LNCaP clone FGC (cell line): ENCODE data around the gene NDUFS3.
A peak's percentile ranks its signal among the peaks of the same experiment; 100 is the strongest.

Experiments used
- DNase-seq: peaks from one replicate; pipeline ENCODE4 v3.0.0-alpha.2; 2011; ENCODE audit warnings: low read depth
- H3K4me3 ChIP-seq: 2 replicates; pipeline ENCODE4 v1.5.1; 2011; ENCODE audit warnings: mild to moderate bottlenecking, low read depth, low read length, control low read depth
- CTCF ChIP-seq: IDR thresholded peaks from 2 replicates; pipeline ENCODE4 v1.5.1; 2012; ENCODE audit warnings: mild to moderate bottlenecking; ENCODE audit not compliant: control insufficient read depth, insufficient read depth; ENCODE audit errors: extremely low read depth

The NDUFS3 gene

GRCh38 chr11:47605921-47606320 is 27.0 kb downstream of the NDUFS3 start:
- no peak for TF ChIP-seq CTCF
- no peak for DNase-seq
- no peak overlapping the region for H3K4me3 ChIP-seq

- H3K4me3 ChIP-seq, result no peak overlapping the region
- TF ChIP-seq CTCF, result no peak
- DNase-seq, result no peak
Observed at GRCh38 chr11:47606731-47607130, 27.9 kb downstream of the NDUFS3 start.

- no peak for TF ChIP-seq CTCF
- no peak overlapping the region for H3K4me3 ChIP-seq
- DNase-seq, result no peak
Observed at GRCh38 chr11:47607380-47607779, 28.5 kb downstream of the NDUFS3 start.

- DNase-seq, result no peak
- H3K4me3 ChIP-seq, result no peak overlapping the region
- TF ChIP-seq CTCF, result no peak
Observed at GRCh38 chr11:47609675-47610074, 30.8 kb downstream of the NDUFS3 start.

- H3K4me3 ChIP-seq, result no peak overlapping the region
- peak; percentile 14 for DNase-seq
- no peak for TF ChIP-seq CTCF
Observed at GRCh38 chr11:47611348-47611794, 32.5 kb downstream of the NDUFS3 start.

- no peak for TF ChIP-seq CTCF
- no peak overlapping the region for H3K4me3 ChIP-seq
- no peak for DNase-seq
Observed at GRCh38 chr11:47615249-47615648, 36.4 kb downstream of the NDUFS3 start.

- peak; percentile 34 for TF ChIP-seq CTCF
- no peak overlapping the region for H3K4me3 ChIP-seq
- DNase-seq, result no peak
Observed at GRCh38 chr11:47616726-47617416, 38.0 kb downstream of the NDUFS3 start.
